Astrocyte (in vitro differentiated cells and primary cell): ENCODE measurements around the gene TRAPPC14.

ENCODE experiments used
- EZH2 ChIP-seq: IDR thresholded peaks from 2 replicates; pipeline ENCODE4 v1.6.1; 2012; ENCODE audit warnings: mild to moderate bottlenecking, low read length, inconsistent platforms; ENCODE audit not compliant: insufficient read depth
- TF ChIP-seq, protein P1 (sequence below): IDR thresholded peaks from 2 replicates; pipeline ENCODE4 v1.5.1; 2011; ENCODE audit warnings: low read depth, mild to moderate bottlenecking, inconsistent platforms, low read length, moderate library complexity; ENCODE audit not compliant: insufficient read depth

DNA sequence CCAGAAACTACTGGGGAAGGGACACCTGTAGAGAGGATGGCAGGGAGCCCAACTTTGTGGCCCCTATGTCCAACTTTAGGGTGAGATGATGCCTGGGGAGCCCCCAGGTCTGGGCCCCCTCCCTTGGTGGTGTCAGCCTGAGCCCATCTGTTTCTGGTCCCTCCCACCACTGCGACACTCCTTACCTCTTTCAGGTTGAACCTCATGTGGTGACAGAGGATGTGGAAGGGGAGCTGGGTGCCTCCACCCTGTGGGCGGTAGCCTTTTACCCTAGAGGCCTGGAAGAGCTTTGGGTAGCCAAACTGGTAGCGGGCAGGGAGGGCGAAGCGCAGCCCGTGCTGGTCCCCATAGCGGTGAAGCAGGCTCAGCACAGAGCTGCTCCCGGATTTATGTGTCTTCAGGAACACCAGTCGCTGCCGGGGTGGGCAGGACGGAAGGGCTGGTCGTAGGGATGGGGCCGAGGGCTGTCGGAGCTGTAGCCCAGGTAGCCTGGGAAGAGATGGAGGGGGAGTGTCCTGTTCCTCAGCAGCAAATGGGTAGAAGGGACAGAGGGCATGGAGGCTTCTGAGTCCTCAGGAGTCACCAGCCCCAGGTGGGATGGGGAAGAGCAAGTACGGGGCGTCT lies 7.9 kb upstream of the TRAPPC14 start:
- TF ChIP-seq, protein P1, sequence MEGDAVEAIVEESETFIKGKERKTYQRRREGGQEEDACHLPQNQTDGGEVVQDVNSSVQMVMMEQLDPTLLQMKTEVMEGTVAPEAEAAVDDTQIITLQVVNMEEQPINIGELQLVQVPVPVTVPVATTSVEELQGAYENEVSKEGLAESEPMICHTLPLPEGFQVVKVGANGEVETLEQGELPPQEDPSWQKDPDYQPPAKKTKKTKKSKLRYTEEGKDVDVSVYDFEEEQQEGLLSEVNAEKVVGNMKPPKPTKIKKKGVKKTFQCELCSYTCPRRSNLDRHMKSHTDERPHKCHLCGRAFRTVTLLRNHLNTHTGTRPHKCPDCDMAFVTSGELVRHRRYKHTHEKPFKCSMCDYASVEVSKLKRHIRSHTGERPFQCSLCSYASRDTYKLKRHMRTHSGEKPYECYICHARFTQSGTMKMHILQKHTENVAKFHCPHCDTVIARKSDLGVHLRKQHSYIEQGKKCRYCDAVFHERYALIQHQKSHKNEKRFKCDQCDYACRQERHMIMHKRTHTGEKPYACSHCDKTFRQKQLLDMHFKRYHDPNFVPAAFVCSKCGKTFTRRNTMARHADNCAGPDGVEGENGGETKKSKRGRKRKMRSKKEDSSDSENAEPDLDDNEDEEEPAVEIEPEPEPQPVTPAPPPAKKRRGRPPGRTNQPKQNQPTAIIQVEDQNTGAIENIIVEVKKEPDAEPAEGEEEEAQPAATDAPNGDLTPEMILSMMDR, result no peak
- no peak for TF ChIP-seq EZH2
